Fibroblast of skin of abdomen (primary cell): ENCODE measurements around the gene SLC22A2.

Source experiments
- DNase-seq: peaks from one replicate; pipeline ENCODE4 v3.0.0-alpha.2; 2013

The SLC22A2 gene

GRCh38 chr6:160273196-160273595 lies 14.6 kb upstream of the SLC22A2 start:
- no peak for DNase-seq

- DNase-seq = no peak
Observed at GRCh38 chr6:160272707-160273106, 14.1 kb upstream of the SLC22A2 start.

GRCh38 chr6:160270347-160270746 lies 11.7 kb upstream of the SLC22A2 start:
- DNase-seq = no peak

GRCh38 chr6:160269771-160270170 lies 11.2 kb upstream of the SLC22A2 start:
- DNase-seq = no peak

- no peak for DNase-seq
Observed at GRCh38 chr6:160269023-160269521, 10.5 kb upstream of the SLC22A2 start.

- DNase-seq = no peak
Observed at GRCh38 chr6:160267102-160267501, 8.5 kb upstream of the SLC22A2 start.

GRCh38 chr6:160265869-160266476 lies 7.4 kb upstream of the SLC22A2 start:
- DNase-seq = no peak

GRCh38 chr6:160264061-160264612 lies 5.5 kb upstream of the SLC22A2 start:
- DNase-seq = no peak

GRCh38 chr6:160263196-160263939 lies 4.7 kb upstream of the SLC22A2 start:
- no peak for DNase-seq

GRCh38 chr6:160261991-160262680 lies 3.5 kb upstream of the SLC22A2 start:
- no peak for DNase-seq

- no peak for DNase-seq
Observed at GRCh38 chr6:160260803-160261450, 2.3 kb upstream of the SLC22A2 start.

GRCh38 chr6:160260367-160260766 lies 1.7 kb upstream of the SLC22A2 start:
- no peak for DNase-seq

GRCh38 chr6:160259598-160259997 lies 977 bp upstream of the SLC22A2 start:
- DNase-seq = no peak

- no peak for DNase-seq
Observed at GRCh38 chr6:160259143-160259425, 463 bp upstream of the SLC22A2 start.

GRCh38 chr6:160256445-160256844 lies 2.2 kb downstream of the SLC22A2 start:
- no peak for DNase-seq

- no peak for DNase-seq
Observed at GRCh38 chr6:160254467-160255312, 3.9 kb downstream of the SLC22A2 start.

GRCh38 chr6:160253714-160254113 lies 4.9 kb downstream of the SLC22A2 start:
- DNase-seq = no peak

GRCh38 chr6:160253292-160253691 lies 5.3 kb downstream of the SLC22A2 start:
- DNase-seq = no peak

GRCh38 chr6:160252073-160252813 lies 6.4 kb downstream of the SLC22A2 start:
- DNase-seq = no peak

- no peak for DNase-seq
Observed at GRCh38 chr6:160249671-160250070, 8.9 kb downstream of the SLC22A2 start.

- DNase-seq = peak; percentile 29
Observed at GRCh38 chr6:160248538-160248937, 10.1 kb downstream of the SLC22A2 start.
